Measurements from ENCODE around the gene RAB11FIP4. TPM values are rescaled to one million over a fixed set of nuclear protein-coding genes. Genes with fewer than 3 reads are reported as not detected.

Gene RAB11FIP4
- total RNA-seq, 1 donor, result 0.72 TPM

GRCh38 chr17:31428111-31428510, 36.6 kb downstream of the RAB11FIP4 start:
- Histone ChIP-seq H3K79me2 (ENCODE audit: insufficient read depth, low read length) (no peaks in the 10 kb centered on the region), H3K4me1 (ENCODE audit: insufficient read depth, low read length) (no peaks in the 10 kb centered on the region), H3K4me3 (ENCODE audit: insufficient read depth, low read length) (no peak overlapping the region), H3K27ac (ENCODE audit: low read depth, low read length) (no peak overlapping the region), H3K4me2 (ENCODE audit: insufficient read depth, low read length) (no peak overlapping the region), H2AFZ (ENCODE audit: low read length) (no peak overlapping the region), H4K20me1 (ENCODE audit: insufficient read depth, low read length) (no peaks in the 10 kb centered on the region), H3K9me3 (ENCODE audit: low read depth, low read length) (no peaks in the 10 kb centered on the region), H3K36me3 (ENCODE audit: insufficient read depth, low read length) (no peaks in the 10 kb centered on the region), H3K27me3 (ENCODE audit: insufficient read depth, low read length) (peaks cover 48% of the 10 kb centered on the region)
- no peak for TF ChIP-seq CTCF (IDR thresholded peaks at IDR 0.05; ENCODE audit: extremely low read depth, low read depth, low read length)
- no peak for DNase-seq (ENCODE audit: insufficient read length, low spot score, missing footprints)

- Histone ChIP-seq H2AFZ (ENCODE audit: low read length) (no peak overlapping the region), H3K27ac (ENCODE audit: low read depth, low read length) (no peak overlapping the region), H3K9me3 (ENCODE audit: low read depth, low read length) (no peaks in the 10 kb centered on the region), H3K4me2 (ENCODE audit: insufficient read depth, low read length) (no peak overlapping the region), H3K79me2 (ENCODE audit: insufficient read depth, low read length) (no peaks in the 10 kb centered on the region), H3K27me3 (ENCODE audit: insufficient read depth, low read length) (peaks cover 46% of the 10 kb centered on the region), H4K20me1 (ENCODE audit: insufficient read depth, low read length) (no peaks in the 10 kb centered on the region), H3K4me3 (ENCODE audit: insufficient read depth, low read length) (no peak overlapping the region), H3K4me1 (ENCODE audit: insufficient read depth, low read length) (no peaks in the 10 kb centered on the region), H3K36me3 (ENCODE audit: insufficient read depth, low read length) (no peaks in the 10 kb centered on the region)
- DNase-seq (ENCODE audit: insufficient read length, low spot score, missing footprints), result no peak
- no peak for TF ChIP-seq CTCF (IDR thresholded peaks at IDR 0.05; ENCODE audit: extremely low read depth, low read depth, low read length)
Observed at GRCh38 chr17:31428512-31428911, 37.0 kb downstream of the RAB11FIP4 start.

- DNase-seq (ENCODE audit: insufficient read length, low spot score, missing footprints), result peak; percentile 56
Observed at GRCh38 chr17:31431098-31431851, 39.8 kb downstream of the RAB11FIP4 start.

More at GRCh38 chr17:31431098-31431851, 39.8 kb downstream of the RAB11FIP4 start:
- H2AFZ ChIP-seq (ENCODE audit: low read length), result no peak overlapping the region
- TF ChIP-seq CTCF (IDR thresholded peaks at IDR 0.05; ENCODE audit: extremely low read depth, low read depth, low read length), result no peak
- no peaks in the 10 kb centered on the region for H3K79me2 ChIP-seq (ENCODE audit: insufficient read depth, low read length)
- H3K36me3 ChIP-seq (ENCODE audit: insufficient read depth, low read length), result no peaks in the 10 kb centered on the region
- H3K4me3 ChIP-seq (ENCODE audit: insufficient read depth, low read length), result no peak overlapping the region
- H3K4me1 ChIP-seq (ENCODE audit: insufficient read depth, low read length), result no peaks in the 10 kb centered on the region
- H3K27ac ChIP-seq (ENCODE audit: low read depth, low read length), result no peak overlapping the region
- no peaks in the 10 kb centered on the region for H3K9me3 ChIP-seq (ENCODE audit: low read depth, low read length)
- no peak overlapping the region for H3K4me2 ChIP-seq (ENCODE audit: insufficient read depth, low read length)
- peaks cover 44% of the 10 kb centered on the region for H3K27me3 ChIP-seq (ENCODE audit: insufficient read depth, low read length)
- no peaks in the 10 kb centered on the region for H4K20me1 ChIP-seq (ENCODE audit: insufficient read depth, low read length)

All from osteoblast (primary cell).